Heart left ventricle (tissue), 13 donors: Measurements from ENCODE around the gene SUPT5H.

ENCODE experiments used
- POLR2A ChIP-seq, 2 donors: fragments of 450-650 bp; IDR thresholded peaks; one replicate each; pipeline ENCODE4 v1.6.1; 2017; ENCODE audit warnings: antibody characterized with exemption in 2 of 2, mild to moderate bottlenecking in 2 of 2, moderate library complexity in 2 of 2
- TF ChIP-seq, protein P1 (sequence below), 12 donors: fragments of 200-600 bp; sonication (generic) in 4 of 12; IDR thresholded peaks; one replicate each; pipeline versions ENCODE4 v1.5.0 to v1.8.0; 2018 to 2022; ENCODE audit warnings: antibody characterized with exemption in 12 of 12, mild to moderate bottlenecking in 5 of 12
- donor health status: ischemic (EF 13 %, LVEDD 7.1; RV severe dilation, severe dysfunction).
- donor health status: DM: no; HTN: yes; CAD: no.
- donor health status: DM: no; HTN: no; CAD: no.
- donor health status: ischemic (EF 25% LVEDD 6.9; RV normal size, moderate dysfunction).
- donor health status: ischemic (EF 25% LVEDD 5.7; RV mildly dilated, moderate dysfunction).
- donor health status: ischemic (EF 35%, LVEDD 5.7; RV mildly dilated, moderate dysfunction).
- donor health status: nonischemic (EF 11% LVEDD 7.7; RV severe dilation, severe dysfunction).
- donor health status: DM: yes; HTN: yes; CAD: no.
- donor health status: PGD.
- donor health status: ischemic (EF 29% LVEDD 5.4; RV normal size, mild dysfunction).
- donor health status: nonischemic (EF 23%, LVEDD 6.1; RV moderate dilation, normal function).

DNA sequence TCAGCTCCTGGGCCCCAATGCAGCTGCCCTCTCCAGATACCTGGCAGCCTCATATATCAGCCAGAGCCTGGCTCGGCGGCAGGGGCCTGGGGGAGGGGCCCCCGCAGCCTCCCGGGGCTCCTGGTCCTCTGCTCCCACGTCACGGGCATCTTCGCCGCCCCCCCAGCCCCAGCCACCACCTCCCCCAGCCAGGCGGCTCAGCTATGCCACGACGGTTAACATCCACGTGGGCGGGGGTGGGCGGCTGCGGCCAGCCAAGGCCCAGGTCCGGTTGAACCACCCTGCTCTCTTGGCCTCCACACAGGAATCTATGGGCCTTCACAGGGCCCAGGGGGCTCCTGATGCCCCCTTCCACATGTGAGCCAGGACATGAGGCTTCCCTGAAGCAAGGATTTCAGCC, 20.4 kb upstream of the SUPT5H start:
- TF ChIP-seq, protein P1, sequence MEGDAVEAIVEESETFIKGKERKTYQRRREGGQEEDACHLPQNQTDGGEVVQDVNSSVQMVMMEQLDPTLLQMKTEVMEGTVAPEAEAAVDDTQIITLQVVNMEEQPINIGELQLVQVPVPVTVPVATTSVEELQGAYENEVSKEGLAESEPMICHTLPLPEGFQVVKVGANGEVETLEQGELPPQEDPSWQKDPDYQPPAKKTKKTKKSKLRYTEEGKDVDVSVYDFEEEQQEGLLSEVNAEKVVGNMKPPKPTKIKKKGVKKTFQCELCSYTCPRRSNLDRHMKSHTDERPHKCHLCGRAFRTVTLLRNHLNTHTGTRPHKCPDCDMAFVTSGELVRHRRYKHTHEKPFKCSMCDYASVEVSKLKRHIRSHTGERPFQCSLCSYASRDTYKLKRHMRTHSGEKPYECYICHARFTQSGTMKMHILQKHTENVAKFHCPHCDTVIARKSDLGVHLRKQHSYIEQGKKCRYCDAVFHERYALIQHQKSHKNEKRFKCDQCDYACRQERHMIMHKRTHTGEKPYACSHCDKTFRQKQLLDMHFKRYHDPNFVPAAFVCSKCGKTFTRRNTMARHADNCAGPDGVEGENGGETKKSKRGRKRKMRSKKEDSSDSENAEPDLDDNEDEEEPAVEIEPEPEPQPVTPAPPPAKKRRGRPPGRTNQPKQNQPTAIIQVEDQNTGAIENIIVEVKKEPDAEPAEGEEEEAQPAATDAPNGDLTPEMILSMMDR (IDR thresholded peaks at IDR 0.05), result no peak
- no peak for TF ChIP-seq POLR2A (IDR thresholded peaks at IDR 0.05)
